ENCODE data around the gene NRAS. TPM values are rescaled to one million over a fixed set of nuclear protein-coding genes. Genes with fewer than 3 reads are reported as not detected.

The NRAS gene
- total and polyA plus RNA-seq, 5 donors: 4.8 to 12.8 (median 8.8) TPM

Other genes starting within 250 kb of the NRAS start
- gene TRIM33, start 205.6 kb downstream of the NRAS start, total RNA-seq: 10 to 100 TPM; 17.8 to 23.2 (median 18.5) TPM
- 5.2 TPM for gene TRIM33, start 205.6 kb downstream of the NRAS start, polyA plus RNA-seq
- gene BCAS2, start 135.2 kb downstream of the NRAS start, total RNA-seq: 10 to 100 TPM; 33.0 to 36.0 (median 33.8) TPM
- 40.1 TPM for gene BCAS2, start 135.2 kb downstream of the NRAS start, polyA plus RNA-seq
- gene DENND2C, start 46.7 kb downstream of the NRAS start, total RNA-seq: 1 to 10 TPM; 2.2 to 3.7 (median 2.6) TPM
- 1.5 TPM for gene DENND2C, start 46.7 kb downstream of the NRAS start, polyA plus RNA-seq
- not detected for gene AMPD1, start 21.2 kb downstream of the NRAS start, total RNA-seq
- gene AMPD1, start 21.2 kb downstream of the NRAS start, polyA plus RNA-seq: not detected
- gene CSDE1, start 41.2 kb upstream of the NRAS start, total RNA-seq: 100 to 1,000 TPM; 699 to 819 (median 772) TPM
- 227 TPM for gene CSDE1, start 41.2 kb upstream of the NRAS start, polyA plus RNA-seq
- 10 to 100 TPM; 31.3 to 36.9 (median 34.7) TPM for gene SIKE1, start 63.9 kb upstream of the NRAS start, total RNA-seq
- gene SIKE1, start 63.9 kb upstream of the NRAS start, polyA plus RNA-seq: 17.9 TPM
- gene SYCP1, start 138.1 kb upstream of the NRAS start, total RNA-seq: not detected
- not detected for gene SYCP1, start 138.1 kb upstream of the NRAS start, polyA plus RNA-seq